ENCODE measurements around the gene GNAQ. TPM values are rescaled to one million over a fixed set of nuclear protein-coding genes. Genes with fewer than 3 reads are reported as not detected.
"Not testable (repeated sequence)": the region's sequence is repeated elsewhere in the genome, so short reads cannot be mapped to it uniquely, and the experiment has no call there.

Gene GNAQ
- total RNA-seq, 1 donor from 2014 or later, result 172 TPM

- FAIRE-seq (no peak), DNase-seq (ENCODE audit: low spot score in 2 of 2) (no peak)
Measured at GRCh38 chr9:77885104-77885672, 146.4 kb downstream of the GNAQ start.

DNA sequence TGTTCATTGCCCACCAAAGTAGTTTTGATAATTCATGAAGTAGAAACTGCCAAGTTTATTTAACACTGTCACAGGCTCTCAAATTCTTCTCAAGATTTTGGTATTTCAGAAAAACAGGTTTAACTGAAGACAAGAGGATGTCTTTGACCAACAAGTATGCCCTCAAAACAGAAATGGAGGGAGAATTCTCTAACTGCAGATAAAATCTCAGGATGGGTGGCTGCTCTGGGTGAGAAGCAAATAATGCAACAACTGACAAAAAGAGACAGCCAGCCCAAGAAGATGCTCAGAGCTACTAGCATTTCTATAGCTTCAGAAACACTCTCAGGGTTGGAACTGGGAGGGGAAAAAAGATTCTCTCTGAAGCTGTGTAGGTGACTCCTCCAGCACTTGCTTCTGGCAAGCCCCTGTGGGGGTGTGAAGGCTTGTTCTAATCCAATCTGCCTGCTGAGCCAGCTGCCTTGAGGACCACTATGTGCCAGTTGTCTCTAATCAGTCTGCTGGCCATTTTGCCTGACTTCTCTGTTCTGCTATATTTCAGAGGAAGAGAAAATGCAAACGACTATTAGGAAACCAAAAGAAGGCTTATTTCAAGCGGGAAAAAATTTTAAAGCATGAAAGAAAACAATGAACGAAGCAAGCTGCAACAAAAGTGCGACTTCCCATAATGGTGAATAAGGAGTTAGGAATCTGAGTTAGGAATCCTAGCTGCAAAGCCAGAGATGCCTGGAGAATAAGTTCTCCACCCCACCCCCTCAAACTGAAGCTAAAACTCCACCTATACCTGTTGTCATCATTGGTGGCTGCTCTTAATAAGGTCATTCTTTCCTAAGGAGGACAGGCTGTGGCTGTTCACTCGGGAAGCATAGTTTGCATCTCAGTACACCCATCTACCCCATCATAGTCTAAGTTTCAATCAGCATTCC lies 147.5 kb downstream of the GNAQ start:
- no peak for FAIRE-seq
- no peak for DNase-seq (ENCODE audit: low spot score in 2 of 2)

DNA sequence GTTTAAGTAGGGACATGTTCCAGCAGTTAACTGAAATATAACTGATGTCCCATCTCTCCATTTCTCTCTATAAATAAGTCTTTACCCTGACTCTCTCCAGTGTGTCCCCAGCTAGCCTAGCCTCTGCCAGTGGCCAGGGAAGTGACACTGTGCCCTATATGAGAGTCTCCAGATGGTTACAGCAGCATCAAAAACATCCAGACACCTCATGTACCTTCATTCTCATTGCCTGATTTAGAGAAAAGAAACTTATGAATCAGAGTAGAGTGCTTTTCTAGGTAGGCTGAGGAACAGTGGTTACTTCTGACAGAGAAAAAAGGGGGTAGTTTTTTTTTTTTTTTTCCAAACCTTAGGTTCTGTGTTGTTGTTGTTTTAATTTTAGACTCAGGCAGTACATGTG lies 148.5 kb downstream of the GNAQ start:
- FAIRE-seq (no peak), DNase-seq (ENCODE audit: low spot score in 2 of 2) (no peak)

GRCh38 chr9:77882294-77882693 lies 149.3 kb downstream of the GNAQ start:
- FAIRE-seq, result no peak
- no peak for DNase-seq (ENCODE audit: low spot score in 2 of 2)

- FAIRE-seq; DNase-seq (ENCODE audit: low spot score in 2 of 2): not testable (repeated sequence)
Measured at GRCh38 chr9:77881634-77882033, 150.0 kb downstream of the GNAQ start.

DNA sequence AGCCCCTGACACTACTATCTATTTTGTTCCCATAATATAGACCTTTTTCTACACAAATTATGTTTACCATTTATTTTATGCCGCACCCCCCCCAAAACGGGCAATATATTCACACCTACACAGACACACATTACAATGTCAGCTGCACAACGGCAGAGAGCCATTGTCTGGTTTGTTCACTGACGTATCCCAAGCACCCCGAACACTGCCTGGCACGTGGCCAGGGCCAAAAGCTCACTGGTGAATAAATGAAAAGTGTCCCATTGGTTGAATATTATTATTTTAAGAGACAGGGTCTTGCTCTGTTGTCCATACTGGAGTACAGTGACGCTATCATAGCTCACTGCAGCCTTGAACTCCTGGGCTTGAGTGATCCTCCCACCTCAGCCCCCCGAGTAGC lies 150.5 kb downstream of the GNAQ start:
- FAIRE-seq, result no peak

DNA sequence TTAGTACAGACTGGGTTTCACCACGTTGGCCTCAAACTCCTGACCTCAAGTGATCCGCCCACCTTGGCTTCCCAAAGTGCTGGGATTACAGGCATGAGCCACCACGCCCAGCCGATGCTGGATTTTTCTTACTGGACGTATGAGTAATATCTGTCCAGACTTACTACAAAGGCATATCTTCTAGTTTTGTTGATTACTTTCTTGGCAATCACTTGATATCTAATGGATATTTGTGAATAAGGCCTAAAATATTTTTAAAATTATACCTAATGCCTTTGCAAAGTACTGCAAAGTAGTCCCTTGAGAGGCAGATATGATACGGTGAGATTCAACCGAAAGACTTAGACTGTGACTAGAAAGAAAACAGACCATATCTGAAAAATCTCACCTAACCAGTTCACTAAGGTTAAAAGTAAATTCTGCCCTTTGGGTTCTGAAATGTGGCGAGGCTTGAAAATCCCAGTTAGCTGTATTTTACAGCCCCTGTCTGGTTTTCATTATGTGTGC lies 152.1 kb downstream of the GNAQ start:
- no peak for FAIRE-seq

More for the DNA sequence above, 150.5 kb downstream of the GNAQ start:
- no peak for DNase-seq (ENCODE audit: low spot score in 2 of 2)

DNA sequence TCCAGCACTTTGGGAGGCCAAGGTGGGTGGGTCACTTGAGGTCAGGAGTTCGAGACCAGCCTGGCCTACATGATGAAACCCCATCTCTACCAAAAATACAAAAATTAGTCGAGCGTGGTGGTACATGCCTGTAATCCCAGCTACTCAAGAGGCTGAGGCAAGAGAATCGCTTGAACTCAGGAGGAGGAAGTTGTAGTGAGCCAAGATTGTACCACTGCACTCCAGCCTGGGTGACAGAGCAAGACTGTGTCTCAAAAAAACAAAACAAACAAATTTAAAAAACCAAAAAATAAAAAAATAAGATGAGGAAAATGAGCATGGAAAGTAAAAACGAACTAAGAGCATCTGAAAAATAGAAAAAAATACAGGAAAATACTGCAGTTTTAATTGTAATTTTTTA lies 152.8 kb downstream of the GNAQ start:
- peak; percentile 19 for FAIRE-seq
- not testable (repeated sequence) for DNase-seq (ENCODE audit: low spot score in 2 of 2)

More for the DNA sequence above, 152.1 kb downstream of the GNAQ start:
- no peak for DNase-seq (ENCODE audit: low spot score in 2 of 2)

- DNase-seq (ENCODE audit: low spot score in 2 of 2) (no peak), FAIRE-seq (no peak)
Measured at GRCh38 chr9:77877976-77878375, 153.6 kb downstream of the GNAQ start.

- DNase-seq (ENCODE audit: low spot score in 2 of 2), result no peak
- FAIRE-seq, result no peak
Measured at GRCh38 chr9:77876590-77876989, 155.0 kb downstream of the GNAQ start.

- FAIRE-seq, result no peak
- no peak for DNase-seq (ENCODE audit: low spot score in 2 of 2)
Measured at GRCh38 chr9:77876091-77876490, 155.5 kb downstream of the GNAQ start.

GRCh38 chr9:77872863-77873262 lies 158.7 kb downstream of the GNAQ start:
- DNase-seq (ENCODE audit: low spot score in 2 of 2) (no peak), FAIRE-seq (no peak)

DNA sequence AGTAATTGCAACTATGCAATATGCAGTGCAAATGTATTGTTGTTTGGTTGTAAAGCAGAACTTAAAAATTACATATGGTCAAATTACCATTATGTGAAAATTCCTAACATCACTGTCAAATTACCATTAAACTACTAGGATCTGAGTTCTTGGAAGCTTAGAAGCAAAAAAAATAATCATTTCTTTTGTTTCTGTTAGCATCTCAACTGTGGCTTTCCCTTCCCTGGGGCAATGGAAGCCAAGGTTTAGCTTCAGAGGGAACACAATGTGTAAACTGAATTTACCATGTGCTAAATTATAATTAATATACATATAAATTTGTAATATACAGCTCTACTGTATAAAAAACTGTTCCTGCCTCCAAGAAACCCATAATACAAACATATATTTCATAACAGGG lies 159.4 kb downstream of the GNAQ start:
- DNase-seq (ENCODE audit: low spot score in 2 of 2), result no peak
- no peak for FAIRE-seq

DNA sequence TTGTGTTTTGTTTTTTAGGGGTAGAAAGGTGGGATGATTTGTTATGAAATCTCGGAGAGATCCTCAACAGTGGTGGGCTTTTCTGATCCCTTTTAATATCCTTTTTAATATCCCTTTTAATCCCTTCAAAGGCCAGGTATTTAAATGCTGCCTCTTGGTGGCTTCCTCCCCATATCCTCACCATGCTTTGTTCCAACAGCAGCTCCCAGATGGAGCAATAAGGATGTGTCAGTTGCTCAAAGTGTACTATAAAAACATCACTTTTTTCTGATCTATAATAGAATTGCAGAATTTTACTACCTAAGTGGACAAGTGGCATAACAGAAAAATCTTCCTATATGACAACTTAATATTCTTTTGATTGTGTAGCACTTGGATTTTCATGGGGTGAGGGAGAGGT lies 160.1 kb downstream of the GNAQ start:
- FAIRE-seq (no peak), DNase-seq (ENCODE audit: low spot score in 2 of 2) (no peak)

GRCh38 chr9:77866878-77867277 lies 164.7 kb downstream of the GNAQ start:
- DNase-seq (ENCODE audit: low spot score in 2 of 2), result no peak
- no peak for FAIRE-seq

DNA sequence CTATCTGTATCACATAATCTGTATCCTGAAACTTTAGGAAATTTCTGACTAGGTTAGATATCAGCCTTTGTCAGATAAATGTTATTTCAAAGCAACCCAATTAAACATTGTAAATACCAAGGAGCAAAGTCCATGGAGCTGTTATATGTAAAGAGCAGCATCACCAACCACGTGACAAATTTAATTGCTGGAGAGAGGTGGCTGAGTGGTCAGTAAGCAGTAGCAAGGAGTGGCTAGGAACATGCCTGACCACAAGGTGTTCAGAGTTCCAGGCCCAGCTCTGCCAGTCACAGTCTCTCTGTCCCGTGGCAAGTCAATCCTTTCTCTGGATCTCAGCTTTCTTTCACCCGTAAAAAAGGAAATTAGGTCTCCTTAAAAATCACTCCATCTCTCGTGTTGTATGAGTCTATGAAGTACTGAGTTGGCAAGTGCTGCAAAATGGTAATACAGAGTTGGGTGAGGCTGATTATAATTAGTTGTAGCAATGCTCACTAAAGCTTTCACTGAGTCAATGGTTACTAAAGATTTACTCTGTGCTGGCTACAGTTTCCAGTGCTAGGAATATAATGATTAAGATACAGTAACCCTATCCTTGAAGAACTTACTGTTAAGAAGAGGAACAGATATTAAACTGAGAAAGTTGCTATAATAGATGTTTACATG lies 166.1 kb downstream of the GNAQ start:
- FAIRE-seq (no peak), DNase-seq (ENCODE audit: low spot score in 2 of 2) (no peak)

DNA sequence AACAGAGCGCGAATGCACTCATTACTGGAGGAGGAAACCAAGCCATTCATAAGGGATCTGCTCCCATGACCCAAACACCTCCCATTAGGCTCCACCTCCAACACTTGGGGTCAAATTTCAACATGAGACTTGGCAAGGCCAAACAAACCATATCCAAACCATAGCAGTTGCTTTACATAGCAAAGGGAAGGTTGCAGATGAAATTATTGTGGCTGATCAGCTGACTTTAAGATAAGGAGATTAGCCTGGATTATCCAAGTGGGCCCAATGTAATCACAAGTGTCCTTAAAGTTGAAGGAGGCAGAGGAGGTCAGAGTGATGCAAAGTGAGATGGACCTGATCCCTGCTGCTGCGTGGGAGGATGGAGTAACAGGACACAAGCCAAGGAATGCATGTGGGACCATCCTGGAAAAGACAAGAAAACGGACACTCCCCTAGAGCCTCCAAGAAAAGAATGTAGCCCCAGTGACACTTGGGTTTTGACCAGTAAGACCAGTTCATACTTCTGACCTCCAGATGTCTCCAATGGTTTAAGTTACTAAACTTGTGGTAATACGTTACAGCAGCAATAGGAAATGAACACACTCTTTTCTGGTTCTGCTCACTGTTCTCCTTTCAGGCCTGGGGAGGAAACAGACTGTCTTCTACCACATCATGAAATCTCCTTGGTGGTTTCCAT lies 167.3 kb downstream of the GNAQ start:
- no peak for DNase-seq (ENCODE audit: low spot score in 2 of 2)
- FAIRE-seq, result no peak

- not testable (repeated sequence) for FAIRE-seq; DNase-seq (ENCODE audit: low spot score in 2 of 2)
Measured at GRCh38 chr9:77863638-77864037, 168.0 kb downstream of the GNAQ start.

DNA sequence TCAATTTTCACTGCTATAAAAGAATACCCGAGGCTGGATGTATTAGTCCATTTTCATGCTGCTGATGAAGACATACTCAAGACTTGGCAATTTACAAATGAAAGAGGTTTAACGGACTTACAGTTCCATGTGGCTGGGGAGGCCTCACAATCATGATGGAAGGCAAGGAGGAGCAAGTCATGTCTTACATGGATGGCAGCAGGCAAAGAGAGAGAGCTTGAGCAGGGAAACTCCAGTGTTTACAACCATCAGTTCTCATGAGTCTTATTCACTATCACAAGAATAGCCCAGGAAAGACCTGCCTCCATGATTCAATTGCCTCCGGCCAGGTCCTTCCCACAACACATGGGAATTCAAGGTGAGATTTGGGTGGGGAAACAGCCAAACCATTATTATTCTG lies 170.7 kb downstream of the GNAQ start:
- DNase-seq (ENCODE audit: low spot score in 2 of 2); FAIRE-seq: not testable (repeated sequence)

DNA sequence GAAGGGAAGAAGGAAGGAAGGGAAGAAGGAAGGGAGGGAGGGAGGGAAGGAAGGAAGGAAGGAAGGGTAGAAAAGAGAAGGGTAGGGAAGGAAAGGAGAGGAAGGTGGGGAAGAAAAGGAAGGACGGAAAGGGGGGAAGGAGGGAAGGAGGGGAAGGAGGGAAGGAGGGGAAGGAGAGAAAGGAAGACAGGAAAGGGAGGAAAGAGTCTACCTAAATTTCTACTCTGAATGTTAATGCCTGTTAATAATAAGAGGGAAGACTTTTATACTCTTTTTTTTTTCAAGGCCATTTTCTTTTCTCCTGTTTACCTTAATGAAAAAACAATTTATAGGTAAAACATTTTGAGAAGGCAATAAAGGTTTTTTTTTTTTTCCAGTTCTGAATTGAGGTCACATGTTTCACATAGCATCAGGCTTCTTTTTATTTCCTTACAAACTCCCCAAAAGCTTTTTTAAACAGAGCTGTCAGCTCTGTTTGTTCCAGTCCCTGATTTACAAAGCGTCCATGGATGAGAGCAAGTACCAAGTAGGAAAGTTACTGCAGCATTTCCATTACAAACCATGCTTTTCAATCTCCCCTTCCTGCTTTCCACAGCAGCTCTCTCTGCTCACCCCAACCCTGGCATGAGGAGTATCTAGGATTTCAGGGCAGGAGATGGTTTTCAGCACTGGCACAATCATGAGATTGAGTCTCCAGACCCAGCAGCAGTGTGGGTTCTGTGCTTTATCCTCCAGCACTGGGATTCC lies 173.9 kb downstream of the GNAQ start:
- no peak for FAIRE-seq
- DNase-seq (ENCODE audit: low spot score in 2 of 2), result no peak
